ENCODE data around the gene PPP6R2.
"Not testable (repeated sequence)": the region's sequence is repeated elsewhere in the genome, so short reads cannot be mapped to it uniquely, and the experiment has no call there.

PPP6R2 gene

GRCh38 chr22:50400406-50400805 lies 57.3 kb downstream of the PPP6R2 start:
- H3K9ac ChIP-seq (ENCODE audit: low read depth in 1 of 2, low read length in 2 of 2) = no peak overlapping the region
- no peaks in the 10 kb centered on the region for H3K27me3 ChIP-seq (ENCODE audit: control insufficient read depth in 2 of 2, insufficient read depth in 2 of 2, low read length in 2 of 2)
- H3K9me3 ChIP-seq (ENCODE audit: control insufficient read depth in 2 of 2, low read length in 2 of 2) = no peaks in the 10 kb centered on the region
- H3K27ac ChIP-seq (ENCODE audit: low read depth in 2 of 2, low read length in 2 of 2) = no peak overlapping the region
- no peak overlapping the region for H3K4me3 ChIP-seq (ENCODE audit: low read length in 2 of 2)
- H3K36me3 ChIP-seq (ENCODE audit: control insufficient read depth in 2 of 2, insufficient read depth in 2 of 2, low read length in 2 of 2) = peaks cover 6 to 20% of the 10 kb centered on the region in 2 donors
- peaks cover 5 to 10% of the 10 kb centered on the region in 2 donors for H3K4me1 ChIP-seq (ENCODE audit: control insufficient read depth in 2 of 2, insufficient read depth in 2 of 2, low read length in 2 of 2)

- no peaks in the 10 kb centered on the region for H3K9me3 ChIP-seq (ENCODE audit: control insufficient read depth in 2 of 2, low read length in 2 of 2)
- H3K4me3 ChIP-seq (ENCODE audit: low read length in 2 of 2) = no peak overlapping the region
- H3K27ac ChIP-seq (ENCODE audit: low read depth in 2 of 2, low read length in 2 of 2) = no peak overlapping the region
- H3K9ac ChIP-seq (ENCODE audit: low read depth in 1 of 2, low read length in 2 of 2) = no peak overlapping the region
- no peaks in the 10 kb centered on the region for H3K27me3 ChIP-seq (ENCODE audit: control insufficient read depth in 2 of 2, insufficient read depth in 2 of 2, low read length in 2 of 2)
- peaks cover 5 to 10% of the 10 kb centered on the region in 2 donors for H3K4me1 ChIP-seq (ENCODE audit: control insufficient read depth in 2 of 2, insufficient read depth in 2 of 2, low read length in 2 of 2)
- H3K36me3 ChIP-seq (ENCODE audit: control insufficient read depth in 2 of 2, insufficient read depth in 2 of 2, low read length in 2 of 2) = peaks cover 6 to 20% of the 10 kb centered on the region in 2 donors
Measured at GRCh38 chr22:50400931-50401330, 57.8 kb downstream of the PPP6R2 start.

GRCh38 chr22:50401907-50402306 lies 58.8 kb downstream of the PPP6R2 start:
- H3K27ac ChIP-seq (ENCODE audit: low read depth in 2 of 2, low read length in 2 of 2) = no peak overlapping the region

GRCh38 chr22:50403701-50404101 lies 60.6 kb downstream of the PPP6R2 start:
- peaks cover 0 to 4% of the 10 kb centered on the region in 2 donors for H3K4me1 ChIP-seq (ENCODE audit: control insufficient read depth in 2 of 2, insufficient read depth in 2 of 2, low read length in 2 of 2)
- H3K36me3 ChIP-seq (ENCODE audit: control insufficient read depth in 2 of 2, insufficient read depth in 2 of 2, low read length in 2 of 2) = peaks cover 19 to 35% of the 10 kb centered on the region in 2 donors
- H3K27ac ChIP-seq (ENCODE audit: low read depth in 2 of 2, low read length in 2 of 2) = no peak overlapping the region
- H3K9me3 ChIP-seq (ENCODE audit: control insufficient read depth in 2 of 2, low read length in 2 of 2) = no peaks in the 10 kb centered on the region
- H3K27me3 ChIP-seq (ENCODE audit: control insufficient read depth in 2 of 2, insufficient read depth in 2 of 2, low read length in 2 of 2) = no peaks in the 10 kb centered on the region
- no peak overlapping the region for H3K9ac ChIP-seq (ENCODE audit: low read depth in 1 of 2, low read length in 2 of 2)
- H3K4me3 ChIP-seq (ENCODE audit: low read length in 2 of 2) = no peak overlapping the region

More at GRCh38 chr22:50401907-50402306, 58.8 kb downstream of the PPP6R2 start:
- Histone ChIP-seq H3K4me3 (ENCODE audit: low read length in 2 of 2) (no peak overlapping the region), H3K4me1 (ENCODE audit: control insufficient read depth in 2 of 2, insufficient read depth in 2 of 2, low read length in 2 of 2) (peaks cover 0 to 4% of the 10 kb centered on the region in 2 donors), H3K27me3 (ENCODE audit: control insufficient read depth in 2 of 2, insufficient read depth in 2 of 2, low read length in 2 of 2) (no peaks in the 10 kb centered on the region), H3K9ac (ENCODE audit: low read depth in 1 of 2, low read length in 2 of 2) (no peak overlapping the region), H3K36me3 (ENCODE audit: control insufficient read depth in 2 of 2, insufficient read depth in 2 of 2, low read length in 2 of 2) (peaks cover 10 to 22% of the 10 kb centered on the region in 2 donors), H3K9me3 (ENCODE audit: control insufficient read depth in 2 of 2, low read length in 2 of 2) (no peaks in the 10 kb centered on the region)

GRCh38 chr22:50406416-50407170 lies 63.5 kb downstream of the PPP6R2 start:
- Histone ChIP-seq H3K27ac (ENCODE audit: low read depth in 2 of 2, low read length in 2 of 2) (no peak overlapping the region), H3K9ac (ENCODE audit: low read depth in 1 of 2, low read length in 2 of 2) (no peak overlapping the region), H3K36me3 (ENCODE audit: control insufficient read depth in 2 of 2, insufficient read depth in 2 of 2, low read length in 2 of 2) (peaks cover 14 to 31% of the 10 kb centered on the region in 2 donors)

GRCh38 chr22:50408311-50408710 lies 65.2 kb downstream of the PPP6R2 start:
- Histone ChIP-seq H3K27ac (ENCODE audit: low read depth in 2 of 2, low read length in 2 of 2) (no peak overlapping the region), H3K9me3 (ENCODE audit: control insufficient read depth in 2 of 2, low read length in 2 of 2) (no peaks in the 10 kb centered on the region), H3K4me1 (ENCODE audit: control insufficient read depth in 2 of 2, insufficient read depth in 2 of 2, low read length in 2 of 2) (peaks cover 0 to 2% of the 10 kb centered on the region in 2 donors), H3K4me3 (ENCODE audit: low read length in 2 of 2) (no peak overlapping the region), H3K27me3 (ENCODE audit: control insufficient read depth in 2 of 2, insufficient read depth in 2 of 2, low read length in 2 of 2) (no peaks in the 10 kb centered on the region), H3K36me3 (ENCODE audit: control insufficient read depth in 2 of 2, insufficient read depth in 2 of 2, low read length in 2 of 2) (peaks cover 14 to 29% of the 10 kb centered on the region in 2 donors), H3K9ac (ENCODE audit: low read depth in 1 of 2, low read length in 2 of 2) (no peak overlapping the region)

More at GRCh38 chr22:50406416-50407170, 63.5 kb downstream of the PPP6R2 start:
- Histone ChIP-seq H3K9me3 (ENCODE audit: control insufficient read depth in 2 of 2, low read length in 2 of 2) (no peaks in the 10 kb centered on the region), H3K4me3 (ENCODE audit: low read length in 2 of 2) (no peak overlapping the region), H3K4me1 (ENCODE audit: control insufficient read depth in 2 of 2, insufficient read depth in 2 of 2, low read length in 2 of 2) (peaks cover 0 to 4% of the 10 kb centered on the region in 2 donors), H3K27me3 (ENCODE audit: control insufficient read depth in 2 of 2, insufficient read depth in 2 of 2, low read length in 2 of 2) (no peaks in the 10 kb centered on the region)

GRCh38 chr22:50408954-50409353 lies 65.8 kb downstream of the PPP6R2 start:
- H3K4me3 ChIP-seq (ENCODE audit: low read length in 2 of 2); H3K9ac ChIP-seq (ENCODE audit: low read depth in 1 of 2, low read length in 2 of 2); H3K27me3 ChIP-seq (ENCODE audit: control insufficient read depth in 2 of 2, insufficient read depth in 2 of 2, low read length in 2 of 2); H3K9me3 ChIP-seq (ENCODE audit: control insufficient read depth in 2 of 2, low read length in 2 of 2); H3K27ac ChIP-seq (ENCODE audit: low read depth in 2 of 2, low read length in 2 of 2); H3K4me1 ChIP-seq (ENCODE audit: control insufficient read depth in 2 of 2, insufficient read depth in 2 of 2, low read length in 2 of 2): not testable (repeated sequence)
- H3K36me3 ChIP-seq (ENCODE audit: control insufficient read depth in 2 of 2, insufficient read depth in 2 of 2, low read length in 2 of 2) = peaks cover 14 to 32% of the 10 kb centered on the region in 2 donors

- H3K36me3 ChIP-seq (ENCODE audit: control insufficient read depth in 2 of 2, insufficient read depth in 2 of 2, low read length in 2 of 2) = peaks cover 45 to 59% of the 10 kb centered on the region in 2 donors
Measured at GRCh38 chr22:50414476-50415248, 71.5 kb downstream of the PPP6R2 start.

GRCh38 chr22:50415426-50415825 lies 72.3 kb downstream of the PPP6R2 start:
- Histone ChIP-seq H3K4me3 (ENCODE audit: low read length in 2 of 2) (no peak overlapping the region), H3K36me3 (ENCODE audit: control insufficient read depth in 2 of 2, insufficient read depth in 2 of 2, low read length in 2 of 2) (peaks cover 53 to 65% of the 10 kb centered on the region in 2 donors), H3K27me3 (ENCODE audit: control insufficient read depth in 2 of 2, insufficient read depth in 2 of 2, low read length in 2 of 2) (no peaks in the 10 kb centered on the region), H3K27ac (ENCODE audit: low read depth in 2 of 2, low read length in 2 of 2) (no peak overlapping the region), H3K9me3 (ENCODE audit: control insufficient read depth in 2 of 2, low read length in 2 of 2) (no peaks in the 10 kb centered on the region), H3K4me1 (ENCODE audit: control insufficient read depth in 2 of 2, insufficient read depth in 2 of 2, low read length in 2 of 2) (no peaks in the 10 kb centered on the region), H3K9ac (ENCODE audit: low read depth in 1 of 2, low read length in 2 of 2) (no peak overlapping the region)

More at GRCh38 chr22:50414476-50415248, 71.5 kb downstream of the PPP6R2 start:
- no peaks in the 10 kb centered on the region for H3K4me1 ChIP-seq (ENCODE audit: control insufficient read depth in 2 of 2, insufficient read depth in 2 of 2, low read length in 2 of 2)
- H3K9me3 ChIP-seq (ENCODE audit: control insufficient read depth in 2 of 2, low read length in 2 of 2) = no peaks in the 10 kb centered on the region
- no peak overlapping the region for H3K4me3 ChIP-seq (ENCODE audit: low read length in 2 of 2)
- no peaks in the 10 kb centered on the region for H3K27me3 ChIP-seq (ENCODE audit: control insufficient read depth in 2 of 2, insufficient read depth in 2 of 2, low read length in 2 of 2)
- H3K9ac ChIP-seq (ENCODE audit: low read depth in 1 of 2, low read length in 2 of 2) = no peak overlapping the region
- no peak overlapping the region for H3K27ac ChIP-seq (ENCODE audit: low read depth in 2 of 2, low read length in 2 of 2)

GRCh38 chr22:50416996-50417395 lies 73.9 kb downstream of the PPP6R2 start:
- H3K9ac ChIP-seq (ENCODE audit: low read depth in 1 of 2, low read length in 2 of 2) = no peak overlapping the region
- H3K36me3 ChIP-seq (ENCODE audit: control insufficient read depth in 2 of 2, insufficient read depth in 2 of 2, low read length in 2 of 2) = peaks cover 63 to 73% of the 10 kb centered on the region in 2 donors
- no peak overlapping the region for H3K4me3 ChIP-seq (ENCODE audit: low read length in 2 of 2)
- H3K4me1 ChIP-seq (ENCODE audit: control insufficient read depth in 2 of 2, insufficient read depth in 2 of 2, low read length in 2 of 2) = no peaks in the 10 kb centered on the region
- no peaks in the 10 kb centered on the region for H3K27me3 ChIP-seq (ENCODE audit: control insufficient read depth in 2 of 2, insufficient read depth in 2 of 2, low read length in 2 of 2)
- no peak overlapping the region for H3K27ac ChIP-seq (ENCODE audit: low read depth in 2 of 2, low read length in 2 of 2)
- no peaks in the 10 kb centered on the region for H3K9me3 ChIP-seq (ENCODE audit: control insufficient read depth in 2 of 2, low read length in 2 of 2)
